PC-3 (cell line): ENCODE results near the gene CORO2A.

Experiments used
- EZH2 ChIP-seq: fragments of 300-600 bp; sonication (generic); IDR thresholded peaks from one replicate; pipeline ENCODE4 v1.6.1; 2017; ENCODE audit warnings: antibody characterized with exemption, mild to moderate bottlenecking, low read length; ENCODE audit not compliant: unreplicated experiment
- TF ChIP-seq, protein P1 (sequence below): fragments of 300-600 bp; sonication (generic); conservative IDR thresholded peaks from 2 replicates; pipeline ENCODE4 v1.5.1; 2017; ENCODE audit warnings: antibody characterized with exemption, low read depth, mild to moderate bottlenecking, low read length

DNA sequence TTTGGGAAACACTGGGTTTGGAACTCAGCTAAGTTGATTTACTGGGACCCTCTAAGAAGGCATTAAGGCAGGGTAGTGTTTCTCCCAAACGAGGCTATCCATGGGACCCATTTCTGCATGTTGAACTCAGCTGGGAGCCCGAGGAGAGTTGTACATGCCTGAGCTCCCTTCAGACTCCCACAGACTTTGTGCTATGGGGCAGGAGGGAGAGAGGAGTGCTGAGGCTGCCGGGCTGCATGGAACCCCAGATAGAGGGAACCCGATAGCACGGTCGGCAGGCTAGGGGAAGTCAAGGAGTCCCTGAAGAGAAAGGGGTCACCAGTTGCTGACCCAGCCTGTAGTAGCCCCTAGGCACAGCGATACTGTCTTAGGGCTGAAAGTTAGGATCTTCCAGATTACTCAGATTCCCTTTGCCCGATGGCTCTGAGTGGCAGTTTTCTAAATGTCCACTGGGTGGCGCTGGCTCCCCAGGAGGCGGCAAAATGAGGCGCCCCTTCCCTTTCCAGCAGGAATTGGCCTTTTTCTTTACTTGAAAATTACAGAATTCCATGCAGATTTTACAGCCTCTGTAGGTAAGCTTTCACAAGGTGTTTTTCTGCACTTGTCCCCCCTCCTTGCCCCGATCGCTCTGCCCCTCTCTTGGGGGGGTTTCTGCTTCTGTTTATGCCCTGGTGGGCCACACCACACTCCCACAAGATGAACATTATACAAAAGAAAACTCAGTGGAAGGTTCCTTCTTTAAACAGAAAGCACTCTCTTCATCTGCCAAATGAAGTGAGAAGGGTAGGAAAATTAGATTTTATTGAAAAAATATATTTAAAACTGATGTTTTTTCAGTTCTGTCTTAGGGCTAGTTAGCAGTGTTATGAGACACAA lies 118.1 kb downstream of the CORO2A start:
- TF ChIP-seq, protein P1, sequence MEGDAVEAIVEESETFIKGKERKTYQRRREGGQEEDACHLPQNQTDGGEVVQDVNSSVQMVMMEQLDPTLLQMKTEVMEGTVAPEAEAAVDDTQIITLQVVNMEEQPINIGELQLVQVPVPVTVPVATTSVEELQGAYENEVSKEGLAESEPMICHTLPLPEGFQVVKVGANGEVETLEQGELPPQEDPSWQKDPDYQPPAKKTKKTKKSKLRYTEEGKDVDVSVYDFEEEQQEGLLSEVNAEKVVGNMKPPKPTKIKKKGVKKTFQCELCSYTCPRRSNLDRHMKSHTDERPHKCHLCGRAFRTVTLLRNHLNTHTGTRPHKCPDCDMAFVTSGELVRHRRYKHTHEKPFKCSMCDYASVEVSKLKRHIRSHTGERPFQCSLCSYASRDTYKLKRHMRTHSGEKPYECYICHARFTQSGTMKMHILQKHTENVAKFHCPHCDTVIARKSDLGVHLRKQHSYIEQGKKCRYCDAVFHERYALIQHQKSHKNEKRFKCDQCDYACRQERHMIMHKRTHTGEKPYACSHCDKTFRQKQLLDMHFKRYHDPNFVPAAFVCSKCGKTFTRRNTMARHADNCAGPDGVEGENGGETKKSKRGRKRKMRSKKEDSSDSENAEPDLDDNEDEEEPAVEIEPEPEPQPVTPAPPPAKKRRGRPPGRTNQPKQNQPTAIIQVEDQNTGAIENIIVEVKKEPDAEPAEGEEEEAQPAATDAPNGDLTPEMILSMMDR = peak; percentile 89
- TF ChIP-seq EZH2 = no peak
